Mammary epithelial cell (primary cell): Measurements from ENCODE around the gene SNAP47.

Experiments
- EZH2 ChIP-seq: IDR thresholded peaks from 2 replicates; pipeline ENCODE4 v1.6.1; 2012; ENCODE audit warnings: low read length, inconsistent platforms, borderline replicate concordance
- TF ChIP-seq, protein P1 (sequence below), 2 donors: IDR thresholded peaks in 1 of 2; conservative IDR thresholded peaks in 1 of 2; 2 replicates each; pipeline ENCODE4 v1.5.1; 2011 to 2012; ENCODE audit warnings: inconsistent platforms in 2 of 2, low read length in 2 of 2, mild to moderate bottlenecking in 2 of 2, control low read depth in 1 of 2, low read depth in 1 of 2; ENCODE audit not compliant: insufficient read depth in 1 of 2; ENCODE audit errors: extremely low read depth in 1 of 2

DNA sequence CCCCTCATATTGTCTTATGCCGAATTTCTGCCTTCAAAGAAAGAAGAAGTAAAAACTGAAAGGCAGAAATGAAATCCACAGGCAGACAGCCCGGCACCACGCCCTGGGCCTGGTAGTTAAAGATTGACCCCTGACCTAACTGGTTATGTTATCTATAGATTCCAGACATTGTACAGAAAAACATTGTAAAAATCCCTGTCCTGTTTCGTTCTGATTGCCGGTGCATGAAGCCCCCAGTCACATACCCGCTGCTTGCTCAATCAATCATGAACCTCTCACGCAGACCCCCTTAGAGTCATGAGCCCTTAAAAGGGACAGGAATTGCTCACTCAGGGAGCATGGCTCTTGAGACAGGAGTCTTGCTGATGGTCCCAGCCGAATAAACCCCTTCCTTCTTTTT is 49.4 kb upstream of the SNAP47 start:
- TF ChIP-seq, protein P1, sequence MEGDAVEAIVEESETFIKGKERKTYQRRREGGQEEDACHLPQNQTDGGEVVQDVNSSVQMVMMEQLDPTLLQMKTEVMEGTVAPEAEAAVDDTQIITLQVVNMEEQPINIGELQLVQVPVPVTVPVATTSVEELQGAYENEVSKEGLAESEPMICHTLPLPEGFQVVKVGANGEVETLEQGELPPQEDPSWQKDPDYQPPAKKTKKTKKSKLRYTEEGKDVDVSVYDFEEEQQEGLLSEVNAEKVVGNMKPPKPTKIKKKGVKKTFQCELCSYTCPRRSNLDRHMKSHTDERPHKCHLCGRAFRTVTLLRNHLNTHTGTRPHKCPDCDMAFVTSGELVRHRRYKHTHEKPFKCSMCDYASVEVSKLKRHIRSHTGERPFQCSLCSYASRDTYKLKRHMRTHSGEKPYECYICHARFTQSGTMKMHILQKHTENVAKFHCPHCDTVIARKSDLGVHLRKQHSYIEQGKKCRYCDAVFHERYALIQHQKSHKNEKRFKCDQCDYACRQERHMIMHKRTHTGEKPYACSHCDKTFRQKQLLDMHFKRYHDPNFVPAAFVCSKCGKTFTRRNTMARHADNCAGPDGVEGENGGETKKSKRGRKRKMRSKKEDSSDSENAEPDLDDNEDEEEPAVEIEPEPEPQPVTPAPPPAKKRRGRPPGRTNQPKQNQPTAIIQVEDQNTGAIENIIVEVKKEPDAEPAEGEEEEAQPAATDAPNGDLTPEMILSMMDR (conservative IDR thresholded peaks at IDR 0.05 in 1 of 2, IDR thresholded peaks at IDR 0.05 in 1 of 2; ENCODE audit: extremely low read depth in 1 of 2, insufficient read depth in 1 of 2, low read depth in 1 of 2, low read length in 2 of 2) = no peak
- no peak for TF ChIP-seq EZH2
